ENCODE results near the gene PDE5A.
A peak's percentile ranks its signal among the peaks of the same experiment; 100 is the strongest.

Gene PDE5A

GRCh38 chr4:119525771-119526712 lies 102.6 kb downstream of the PDE5A start:
- intact Hi-C loops (cut with DNase I) = no loop called here
- no peak for DNase-seq

- intact Hi-C loops (cut with DNase I) = no loop called here
- DNase-seq = no peak
Observed at GRCh38 chr4:119525005-119525749, 103.4 kb downstream of the PDE5A start.

GRCh38 chr4:119523399-119523798 lies 105.2 kb downstream of the PDE5A start:
- DNase-seq = no peak
- intact Hi-C loops (cut with DNase I) = no loop called here

- DNase-seq = no peak
- intact Hi-C loops (cut with DNase I) = no loop called here
Observed at GRCh38 chr4:119521268-119521667, 107.3 kb downstream of the PDE5A start.

- intact Hi-C loops (cut with DNase I) = no loop called here
- no peak for DNase-seq
Observed at GRCh38 chr4:119518915-119519410, 109.6 kb downstream of the PDE5A start.

- DNase-seq = no peak
- intact Hi-C loops (cut with DNase I) = no loop called here
Observed at GRCh38 chr4:119518230-119518892, 110.2 kb downstream of the PDE5A start.

- intact Hi-C loops (cut with DNase I) = no loop called here
- no peak for DNase-seq
Observed at GRCh38 chr4:119517361-119518229, 111.0 kb downstream of the PDE5A start.

- intact Hi-C loops (cut with DNase I) = no loop called here
- no peak for DNase-seq
Observed at GRCh38 chr4:119512398-119512797, 116.2 kb downstream of the PDE5A start.

GRCh38 chr4:119510395-119511149 lies 118.0 kb downstream of the PDE5A start:
- intact Hi-C loops (cut with DNase I) = no loop called here
- no peak for DNase-seq

GRCh38 chr4:119508281-119508680 lies 120.3 kb downstream of the PDE5A start:
- intact Hi-C loops (cut with DNase I) = no loop called here
- DNase-seq = no peak

GRCh38 chr4:119506806-119507205 lies 121.8 kb downstream of the PDE5A start:
- intact Hi-C loops (cut with DNase I) = no loop called here
- no peak for DNase-seq

GRCh38 chr4:119504616-119505015 lies 124.0 kb downstream of the PDE5A start:
- no peak for DNase-seq
- intact Hi-C loops (cut with DNase I) = no loop called here

GRCh38 chr4:119501740-119502139 lies 126.9 kb downstream of the PDE5A start:
- DNase-seq = no peak
- intact Hi-C loops (cut with DNase I) = no loop called here

- DNase-seq = peak in 9 of 10 donors; percentile 5 to 83 (median 26)
- intact Hi-C loops (cut with DNase I) = no loop called here
Observed at GRCh38 chr4:119498527-119498926, 130.1 kb downstream of the PDE5A start.

GRCh38 chr4:119493886-119494285 lies 134.7 kb downstream of the PDE5A start:
- intact Hi-C loops (cut with DNase I) = loop anchor here (2.0 kb wide), 1 partner anchor 511 kb away; no protein-coding TSS in a partner anchor
- no peak for DNase-seq

GRCh38 chr4:119493419-119493818 lies 135.2 kb downstream of the PDE5A start:
- no peak for DNase-seq
- intact Hi-C loops (cut with DNase I) = loop anchor here (2.0 kb wide), 1 partner anchor 511 kb away; no protein-coding TSS in a partner anchor

- no peak for DNase-seq
- intact Hi-C loops (cut with DNase I) = no loop called here
Observed at GRCh38 chr4:119490335-119490734, 138.3 kb downstream of the PDE5A start.

GRCh38 chr4:119489305-119489704 lies 139.3 kb downstream of the PDE5A start:
- DNase-seq = no peak
- intact Hi-C loops (cut with DNase I) = no loop called here

- no peak for DNase-seq
- intact Hi-C loops (cut with DNase I) = no loop called here
Observed at GRCh38 chr4:119480331-119480730, 148.3 kb downstream of the PDE5A start.
